Naive thymus-derived CD4-positive, alpha-beta T cell (primary cell): ENCODE data around the gene NEDD4L. TPM values are rescaled to one million over a fixed set of nuclear protein-coding genes. Genes with fewer than 3 reads are reported as not detected.

Experiments
- ATAC-seq: fragments of 150-1000 bp; cut with Tn5 transposase; 2 replicates; pipeline ENCODE4 v1.10.0; 2021; ENCODE audit warnings: mild to moderate bottlenecking, moderate library complexity
- CTCF ChIA-PET: fragments of 350-600 bp; sonication (Branson Sonifier 250); formaldehyde crosslinking; loops from one replicate; lab custom pipeline; 2021; ENCODE audit warnings: antibody characterized with exemption; lab: Charles Lee
- POLR2A ChIA-PET: fragments of 350-600 bp; sonication (Branson Sonifier 250); formaldehyde crosslinking; loops from one replicate; lab custom pipeline; 2021; ENCODE audit warnings: antibody characterized with exemption, inconsistent platforms; lab: Charles Lee
- DNase-seq, 9 donors: peaks; one replicate each; pipeline versions ENCODE4 v3.0.0 to v3.0.0-alpha.2; 2020 to 2022; ENCODE audit warnings: mixed read lengths in 1 of 9
- H3K27ac ChIP-seq: one replicate; pipeline ENCODE4 v1.7.0; 2013; ENCODE audit warnings: mild to moderate bottlenecking, low read depth, low read length, moderate library complexity
- H3K27me3 ChIP-seq, 2 donors: one replicate each; pipeline ENCODE4 v1.7.0; 2013; ENCODE audit warnings: low read length in 2 of 2, mild to moderate bottlenecking in 2 of 2, moderate library complexity in 2 of 2; ENCODE audit not compliant: control insufficient read depth in 2 of 2, insufficient read depth in 2 of 2
- H3K36me3 ChIP-seq, 3 experiments: 1 replicate in 2 of 3; 2 replicates in 1 of 3; pipeline ENCODE4 v1.7.0; 2013; ENCODE audit warnings: low read length in 3 of 3, mild to moderate bottlenecking in 3 of 3, moderate library complexity in 1 of 3; ENCODE audit not compliant: insufficient read depth in 3 of 3, control insufficient read depth in 2 of 3
- H3K4me1 ChIP-seq, 2 donors: one replicate each; pipeline ENCODE4 v1.7.0; 2013; ENCODE audit warnings: low read length in 2 of 2, mild to moderate bottlenecking in 2 of 2, moderate library complexity in 1 of 2; ENCODE audit not compliant: control insufficient read depth in 2 of 2, insufficient read depth in 2 of 2
- H3K4me3 ChIP-seq: 2 replicates; pipeline ENCODE4 v1.7.0; 2013; ENCODE audit warnings: mild to moderate bottlenecking, low read length
- H3K9me3 ChIP-seq, 3 experiments: 1 replicate in 2 of 3; 2 replicates in 1 of 3; pipeline ENCODE4 v1.7.0; 2013; ENCODE audit warnings: low read length in 3 of 3; ENCODE audit not compliant: control insufficient read depth in 2 of 3
- H3K27ac Mint-ChIP-seq, 9 donors: one replicate each; pipeline ENCODE4 v1.8.0; 2020 to 2022; ENCODE audit warnings: mixed read lengths in 9 of 9, mild to moderate bottlenecking in 8 of 9, moderate library complexity in 5 of 9, inconsistent platforms in 2 of 9
- H3K27me3 Mint-ChIP-seq, 5 donors: one replicate each; pipeline ENCODE4 v1.8.0; 2021 to 2022; ENCODE audit warnings: mixed read lengths in 5 of 5, mild to moderate bottlenecking in 1 of 5
- H3K36me3 Mint-ChIP-seq, 5 donors: one replicate each; pipeline ENCODE4 v1.8.0; 2020 to 2022; ENCODE audit warnings: mixed read lengths in 5 of 5, mild to moderate bottlenecking in 3 of 5, inconsistent platforms in 1 of 5
- H3K4me1 Mint-ChIP-seq, 7 donors: one replicate each; pipeline ENCODE4 v1.8.0; 2020 to 2022; ENCODE audit warnings: mixed read lengths in 7 of 7, mild to moderate bottlenecking in 3 of 7, inconsistent platforms in 1 of 7
- H3K4me3 Mint-ChIP-seq, 10 donors: one replicate each; pipeline ENCODE4 v1.8.0; 2020 to 2022; ENCODE audit warnings: mild to moderate bottlenecking in 10 of 10, mixed read lengths in 10 of 10, moderate library complexity in 6 of 10, inconsistent platforms in 2 of 10
- H3K9me3 Mint-ChIP-seq, 11 donors: one replicate each; pipeline ENCODE4 v1.8.0; 2020 to 2022; ENCODE audit warnings: mixed read lengths in 11 of 11, mild to moderate bottlenecking in 4 of 11, inconsistent platforms in 1 of 11, moderate library complexity in 1 of 11
- intact Hi-C, 2 donors: fragments of 100-400 bp; cut with micrococcal nuclease; formaldehyde crosslinking; loops; one replicate each; pipeline ENCODE4 v1.15.1; 2023
- polyA plus RNA-seq, 2 donors: library from polyadenylated mRNA; unstranded; fragments of 300-500 nt; fragmentation: Illumina TruSeq; gene quantifications; one replicate each; pipeline ENCODE4 v1.2.3, GENCODE V29; 2021
- total RNA-seq, 6 experiments: library from RNA in 5 of 6; stranded (reverse) in 5 of 6; gene quantifications; 1 replicate in 5 of 6; 2 replicates in 1 of 6; pipeline ENCODE4 v1.2.3 and lab custom pipeline; 2021 to 2026

Gene NEDD4L
- total and polyA plus RNA-seq, 7 experiments from 2014 or later, result 1.1 to 10.3 (median 4.2) TPM

GRCh38 chr18:58369616-58370015 lies 325.6 kb downstream of the NEDD4L start:
- Histone ChIP-seq H3K4me1 (no peaks in the 10 kb centered on the region), H3K9me3 (no peaks in the 10 kb centered on the region), H3K4me3 (no peak overlapping the region), H3K27me3 (no peaks in the 10 kb centered on the region), H3K36me3 (no peaks in the 10 kb centered on the region), H3K27ac (no peak overlapping the region)
- intact Hi-C loops, result no loop called here
- peaks cover 0 to 24% (median 11%) of the 10 kb centered on the region in 5 donors for H3K36me3 Mint-ChIP-seq
- no peaks in the 10 kb centered on the region for H3K9me3 Mint-ChIP-seq
- H3K4me1 Mint-ChIP-seq, result no peaks in the 10 kb centered on the region
- ChIA-PET POLR2A (no interaction called here), CTCF (no interaction called here)
- DNase-seq, result no peak
- H3K4me3 Mint-ChIP-seq, result no peak overlapping the region
- no peak for ATAC-seq
- H3K27me3 Mint-ChIP-seq, result no peaks in the 10 kb centered on the region
- H3K27ac Mint-ChIP-seq, result no peak overlapping the region

- Histone ChIP-seq H3K36me3 (no peaks in the 10 kb centered on the region), H3K4me3 (no peak overlapping the region), H3K27ac (no peak overlapping the region), H3K4me1 (no peaks in the 10 kb centered on the region), H3K27me3 (no peaks in the 10 kb centered on the region), H3K9me3 (no peaks in the 10 kb centered on the region)
- DNase-seq, result no peak
- H3K4me3 Mint-ChIP-seq, result no peak overlapping the region
- H3K9me3 Mint-ChIP-seq, result no peaks in the 10 kb centered on the region
- no peaks in the 10 kb centered on the region for H3K4me1 Mint-ChIP-seq
- H3K36me3 Mint-ChIP-seq, result peaks cover 0 to 21% (median 7%) of the 10 kb centered on the region in 5 donors
- no peak for ATAC-seq
- ChIA-PET CTCF (no interaction called here), POLR2A (no interaction called here)
- H3K27ac Mint-ChIP-seq, result no peak overlapping the region
- intact Hi-C loops, result no loop called here
- H3K27me3 Mint-ChIP-seq, result no peaks in the 10 kb centered on the region
These were observed 326.1 kb downstream of the NEDD4L start for GRCh38 chr18:58370038-58370580.

DNA sequence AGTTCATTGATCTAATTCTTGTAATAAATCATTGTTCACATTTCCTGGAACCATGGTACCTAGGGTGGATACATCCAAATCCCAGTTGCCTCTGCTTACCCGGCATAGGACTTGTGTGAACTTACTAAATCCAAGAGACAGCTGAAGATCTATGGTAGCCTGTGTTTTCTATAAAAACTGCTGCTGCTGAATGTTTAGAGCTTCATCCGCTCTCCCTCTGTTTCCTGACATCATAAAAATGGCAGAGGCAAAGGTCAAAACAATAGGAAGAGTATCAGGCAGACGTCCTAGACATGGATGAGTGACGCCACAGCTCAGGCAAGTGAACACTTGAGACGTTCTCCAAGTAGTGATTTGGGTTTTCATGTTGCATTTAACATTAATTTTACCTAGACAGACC lies 326.6 kb downstream of the NEDD4L start:
- Histone ChIP-seq H3K4me1 (no peaks in the 10 kb centered on the region), H3K27ac (no peak overlapping the region), H3K4me3 (no peak overlapping the region), H3K36me3 (no peaks in the 10 kb centered on the region), H3K9me3 (no peaks in the 10 kb centered on the region), H3K27me3 (no peaks in the 10 kb centered on the region)
- ChIA-PET CTCF (no interaction called here), POLR2A (no interaction called here)
- Mint-ChIP-seq H3K4me1 (no peaks in the 10 kb centered on the region), H3K27ac (no peak overlapping the region), H3K4me3 (no peak overlapping the region), H3K36me3 (peaks cover 0 to 21% (median 4%) of the 10 kb centered on the region in 5 donors), H3K27me3 (no peaks in the 10 kb centered on the region), H3K9me3 (no peaks in the 10 kb centered on the region)
- DNase-seq (no peak), ATAC-seq (no peak)
- intact Hi-C loops, result no loop called here

- Histone ChIP-seq H3K27ac (no peak overlapping the region), H3K27me3 (no peaks in the 10 kb centered on the region), H3K36me3 (no peaks in the 10 kb centered on the region), H3K9me3 (no peaks in the 10 kb centered on the region), H3K4me3 (no peak overlapping the region), H3K4me1 (no peaks in the 10 kb centered on the region)
- ChIA-PET CTCF (no interaction called here), POLR2A (no interaction called here)
- intact Hi-C loops, result no loop called here
- Mint-ChIP-seq H3K36me3 (peaks cover 0 to 26% (median 4%) of the 10 kb centered on the region in 5 donors), H3K27ac (no peak overlapping the region), H3K4me3 (no peak overlapping the region), H3K27me3 (no peaks in the 10 kb centered on the region), H3K9me3 (no peaks in the 10 kb centered on the region), H3K4me1 (peaks cover 0 to 4% (median 0%) of the 10 kb centered on the region in 7 donors)
- no peak for ATAC-seq
- DNase-seq, result no peak
These were observed 329.5 kb downstream of the NEDD4L start for GRCh38 chr18:58373481-58373880.

DNA sequence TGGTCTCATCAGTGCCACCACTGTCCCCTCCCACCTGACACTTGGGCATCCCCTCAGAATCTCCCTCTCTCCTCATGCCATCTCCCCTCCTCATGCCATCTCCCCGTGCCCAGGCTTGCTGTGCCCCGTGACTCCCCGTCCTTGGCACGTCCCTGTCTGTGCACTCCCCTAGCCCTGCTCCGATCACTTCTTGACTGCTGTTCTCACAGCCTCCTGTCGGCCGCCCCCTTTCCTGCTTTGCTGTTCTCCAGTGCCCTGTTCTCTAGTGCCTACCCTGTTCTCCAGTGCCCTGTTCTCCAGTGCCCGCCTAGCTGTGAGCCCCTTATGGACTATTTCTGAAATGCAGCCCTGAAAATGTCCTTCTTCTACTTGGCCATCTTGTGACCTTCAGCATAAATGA lies 331.0 kb downstream of the NEDD4L start:
- Histone ChIP-seq H3K36me3 (no peaks in the 10 kb centered on the region), H3K4me3 (no peak overlapping the region), H3K27ac (no peak overlapping the region), H3K27me3 (no peaks in the 10 kb centered on the region), H3K4me1 (no peaks in the 10 kb centered on the region), H3K9me3 (no peaks in the 10 kb centered on the region)
- Mint-ChIP-seq H3K36me3 (peaks cover 0 to 26% (median 4%) of the 10 kb centered on the region in 5 donors), H3K4me3 (no peak overlapping the region), H3K27me3 (no peaks in the 10 kb centered on the region), H3K4me1 (peaks cover 0 to 4% (median 0%) of the 10 kb centered on the region in 7 donors), H3K9me3 (no peaks in the 10 kb centered on the region), H3K27ac (no peak overlapping the region)
- no peak for ATAC-seq
- DNase-seq, result no peak
- POLR2A ChIA-PET, result no interaction called here
- intact Hi-C loops, result no loop called here
- CTCF ChIA-PET, result no interaction called here

DNA sequence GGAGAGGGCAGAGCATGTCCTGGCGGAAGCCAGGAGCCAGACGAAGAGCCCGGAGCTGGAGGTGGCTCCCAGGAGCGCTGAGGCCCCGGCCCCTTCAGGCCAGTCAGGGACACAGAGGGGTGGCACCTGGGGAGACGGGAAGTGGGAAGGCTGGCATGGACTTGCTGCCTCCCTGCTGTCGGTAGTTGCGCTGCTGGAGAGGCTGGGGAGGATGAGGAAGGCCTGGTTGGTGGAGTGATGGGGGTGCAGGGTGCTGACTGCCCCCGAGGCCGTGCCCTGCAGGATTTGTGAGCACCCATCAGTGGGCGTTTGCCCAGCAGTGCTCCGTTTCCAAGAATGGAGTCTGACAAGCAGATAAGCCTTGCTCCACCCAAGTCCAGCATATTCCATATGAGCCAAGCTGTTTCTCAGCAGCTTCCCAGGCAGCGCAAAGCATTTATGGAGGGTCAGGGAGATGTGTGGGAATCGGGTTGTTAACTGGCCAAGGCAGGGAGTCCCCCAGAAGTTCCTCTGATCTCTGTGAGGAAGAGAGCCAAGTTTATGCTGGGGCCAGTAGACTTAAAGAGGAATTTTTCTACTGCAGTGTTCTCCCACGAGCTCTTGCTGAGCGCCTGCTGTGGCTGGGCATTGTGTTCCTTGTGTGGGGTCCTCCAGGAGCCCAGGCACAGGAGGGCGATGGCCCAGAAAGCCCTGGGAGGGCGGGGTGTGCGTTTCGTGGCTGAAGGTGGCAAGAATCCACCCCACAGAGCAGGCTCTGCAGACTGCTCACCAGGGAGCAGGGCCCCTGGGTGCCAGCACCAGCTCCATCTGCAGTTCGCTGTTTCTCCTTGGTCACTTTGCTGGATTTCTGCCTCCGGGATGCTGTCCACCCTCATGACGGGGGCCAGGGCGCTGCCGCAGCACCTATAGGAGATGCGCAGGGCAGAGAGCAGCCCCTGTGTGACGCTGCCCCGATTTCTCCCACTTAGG lies 334.7 kb downstream of the NEDD4L start:
- H3K9me3 ChIP-seq, result no peaks in the 10 kb centered on the region
- POLR2A ChIA-PET, result no interaction called here
- no peak for DNase-seq
- Mint-ChIP-seq H3K4me1 (peaks cover 0 to 4% (median 0%) of the 10 kb centered on the region in 7 donors), H3K27ac (no peak overlapping the region), H3K36me3 (peaks cover 0 to 12% (median 4%) of the 10 kb centered on the region in 5 donors), H3K9me3 (no peaks in the 10 kb centered on the region), H3K4me3 (no peak overlapping the region), H3K27me3 (no peaks in the 10 kb centered on the region)
- intact Hi-C loops, result no loop called here
- no peak overlapping the region for H3K27ac ChIP-seq
- no peaks in the 10 kb centered on the region for H3K4me1 ChIP-seq
- no peak for ATAC-seq
- H3K27me3 ChIP-seq, result no peaks in the 10 kb centered on the region
- no peaks in the 10 kb centered on the region for H3K36me3 ChIP-seq
- CTCF ChIA-PET, result no interaction called here
- H3K4me3 ChIP-seq, result no peak overlapping the region
